Gastroesophageal sphincter (tissue), 3 donors: ENCODE measurements around the gene CKAP4.

Experiments used
- EP300 ChIP-seq: sonication (generic); formaldehyde crosslinking; IDR thresholded peaks from one replicate; pipeline ENCODE4 v1.6.1; 2017; ENCODE audit warnings: antibody characterized with exemption, mild to moderate bottlenecking
- POLR2A ChIP-seq, 2 donors: fragments of 450-650 bp; IDR thresholded peaks; one replicate each; pipeline ENCODE4 v1.6.1; 2017; ENCODE audit warnings: antibody characterized with exemption in 2 of 2, mild to moderate bottlenecking in 2 of 2, moderate library complexity in 1 of 2
- POLR2AphosphoS5 ChIP-seq: sonication (generic); formaldehyde crosslinking; IDR thresholded peaks from one replicate; pipeline ENCODE4 v1.6.1; 2017; ENCODE audit warnings: antibody characterized with exemption
- TF ChIP-seq, protein P1 (sequence below), 4 experiments: fragments of 200-600 bp in 2 of 4; fragments of 450-650 bp in 2 of 4; sonication (generic) in 1 of 4; IDR thresholded peaks; one replicate each; pipeline ENCODE4 v1.5.1; 2017 to 2019; ENCODE audit warnings: antibody characterized with exemption in 4 of 4, mild to moderate bottlenecking in 2 of 4, moderate library complexity in 2 of 4

DNA sequence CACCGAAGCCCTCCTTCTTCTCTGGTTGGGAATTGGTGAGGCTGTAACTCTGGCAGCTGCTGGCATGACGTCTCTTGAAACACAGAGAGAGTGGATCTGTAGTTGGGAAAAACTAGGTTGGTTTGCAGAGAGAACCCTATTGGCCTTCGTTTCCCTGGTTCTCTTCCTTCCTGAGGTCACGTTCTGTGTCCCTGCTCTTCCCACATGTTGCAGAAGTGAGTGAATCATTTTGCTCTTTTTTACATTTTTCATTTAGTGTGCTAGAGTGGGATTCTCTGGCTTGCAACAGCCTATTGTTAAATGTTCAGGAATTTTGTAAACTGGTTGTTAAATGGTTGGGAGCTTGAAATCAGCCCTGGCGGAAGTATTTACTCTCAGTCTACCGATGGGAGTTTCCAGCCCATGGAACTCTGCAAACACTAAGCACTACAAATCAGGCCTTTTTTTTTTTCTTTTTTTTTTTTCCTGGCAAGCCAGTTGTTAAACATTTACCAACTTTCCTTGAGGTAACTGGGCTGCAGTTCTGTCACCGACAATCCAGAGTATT, 26.8 kb upstream of the CKAP4 start:
- TF ChIP-seq, protein P1, sequence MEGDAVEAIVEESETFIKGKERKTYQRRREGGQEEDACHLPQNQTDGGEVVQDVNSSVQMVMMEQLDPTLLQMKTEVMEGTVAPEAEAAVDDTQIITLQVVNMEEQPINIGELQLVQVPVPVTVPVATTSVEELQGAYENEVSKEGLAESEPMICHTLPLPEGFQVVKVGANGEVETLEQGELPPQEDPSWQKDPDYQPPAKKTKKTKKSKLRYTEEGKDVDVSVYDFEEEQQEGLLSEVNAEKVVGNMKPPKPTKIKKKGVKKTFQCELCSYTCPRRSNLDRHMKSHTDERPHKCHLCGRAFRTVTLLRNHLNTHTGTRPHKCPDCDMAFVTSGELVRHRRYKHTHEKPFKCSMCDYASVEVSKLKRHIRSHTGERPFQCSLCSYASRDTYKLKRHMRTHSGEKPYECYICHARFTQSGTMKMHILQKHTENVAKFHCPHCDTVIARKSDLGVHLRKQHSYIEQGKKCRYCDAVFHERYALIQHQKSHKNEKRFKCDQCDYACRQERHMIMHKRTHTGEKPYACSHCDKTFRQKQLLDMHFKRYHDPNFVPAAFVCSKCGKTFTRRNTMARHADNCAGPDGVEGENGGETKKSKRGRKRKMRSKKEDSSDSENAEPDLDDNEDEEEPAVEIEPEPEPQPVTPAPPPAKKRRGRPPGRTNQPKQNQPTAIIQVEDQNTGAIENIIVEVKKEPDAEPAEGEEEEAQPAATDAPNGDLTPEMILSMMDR (IDR thresholded peaks at IDR 0.05), result no peak
- no peak for TF ChIP-seq EP300
- TF ChIP-seq POLR2A (IDR thresholded peaks at IDR 0.05), result no peak
- TF ChIP-seq POLR2AphosphoS5, result no peak
